K562 (cell line): ENCODE data around the gene SMC1A. TPM values are rescaled to one million over a fixed set of nuclear protein-coding genes. Genes with fewer than 3 reads are reported as not detected.

Experiments
- BCL6 ChIP-seq: fragments of 250-450 bp; sonication (Bioruptor Pico); IDR thresholded peaks from 2 replicates; pipeline ENCODE4 v1.4.0; 2020
- CBX1 ChIP-seq: sonication (generic); IDR thresholded peaks from 2 replicates; pipeline ENCODE4 v1.6.1; 2016; ENCODE audit warnings: antibody characterized with exemption, low read depth, mild to moderate bottlenecking
- CREB5 ChIP-seq: fragments of 250-450 bp; sonication (Bioruptor Pico); IDR thresholded peaks from 2 replicates; pipeline ENCODE4 v1.5.0; 2020; ENCODE audit warnings: mild to moderate bottlenecking
- ELF4 ChIP-seq: fragments of 450-650 bp; formaldehyde crosslinking; IDR thresholded peaks from 2 replicates; pipeline ENCODE4 v1.4.0; 2022; ENCODE audit warnings: missing genetic modification characterization
- HCFC1 ChIP-seq: IDR thresholded peaks from 2 replicates; pipeline ENCODE4 v1.6.1; 2012; ENCODE audit warnings: low read depth, low read length, improper control_type of control experiment
- HDGF ChIP-seq: fragments of 450-650 bp; IDR thresholded peaks from 2 replicates; pipeline ENCODE4 v1.6.1; 2016
- HES1 ChIP-seq: fragments of 450-650 bp; IDR thresholded peaks from 2 replicates; pipeline ENCODE4 v1.6.1; 2016; ENCODE audit warnings: low read depth, mild to moderate bottlenecking, moderate library complexity
- MNT ChIP-seq, 2 experiments: fragments of 450-650 bp; conservative IDR thresholded peaks; 2 replicates each; pipeline ENCODE4 v1.6.1; 2017; ENCODE audit warnings: mild to moderate bottlenecking in 2 of 2, moderate library complexity in 2 of 2
- NR0B1 ChIP-seq: fragments of 450-650 bp; IDR thresholded peaks from one replicate; pipeline ENCODE4 v1.6.1; 2018; ENCODE audit warnings: mild to moderate bottlenecking, moderate library complexity; ENCODE audit not compliant: partially characterized antibody
- SMC3 ChIP-seq: conservative IDR thresholded peaks from 2 replicates; pipeline ENCODE4 v1.6.1; 2011; ENCODE audit warnings: low read depth, low read length, improper control_type of control experiment; ENCODE audit not compliant: insufficient read depth
- SREBF1 ChIP-seq: fragments of 150-350 bp; IDR thresholded peaks from 2 replicates; pipeline ENCODE4 v1.6.1; 2014; ENCODE audit warnings: antibody characterized with exemption, low read depth, low read length, borderline replicate concordance
- USF2 ChIP-seq: sonication (generic); formaldehyde crosslinking; IDR thresholded peaks from 2 replicates; pipeline ENCODE4 v1.5.0; 2020; ENCODE audit warnings: missing genetic modification reagents
- VEZF1 ChIP-seq: fragments of 200-800 bp; sonication (Bioruptor generic); IDR thresholded peaks from 2 replicates; pipeline ENCODE4 v1.6.1; 2017; ENCODE audit warnings: missing genetic modification characterization, missing compliant biosample characterization
- ZNF184 ChIP-seq: sonication (generic); formaldehyde crosslinking; IDR thresholded peaks from 2 replicates; pipeline ENCODE4 v1.5.0; 2020; ENCODE audit warnings: missing genetic modification reagents
- ZNF785 ChIP-seq: fragments of 250-450 bp; sonication (Bioruptor Pico); IDR thresholded peaks from 2 replicates; pipeline ENCODE4 v1.4.0; 2020; ENCODE audit warnings: mild to moderate bottlenecking
- polyA plus RNA-seq, 8 experiments: library from polyadenylated mRNA; depleted of rRNA in 4 of 8; stranded (reverse) in 5 of 8; unstranded in 3 of 8; fragments of >200 nt; fragmentation: Nextera tagmentation in 2 of 8; fragmentation: Illumina TruSeq in 1 of 8; extraction: Ambion mirVana in 2 of 8; extraction: Trizol in 1 of 8; gene quantifications; 2 replicates each; pipeline versions ENCODE4 v1.2.1 to v1.2.3, GENCODE V29; 2011 to 2014; ENCODE audit warnings: inconsistent platforms in 1 of 8, missing spikeins in 1 of 8
- total RNA-seq, 7 experiments: library from RNA; depleted of rRNA in 6 of 7; stranded (reverse); fragments of >200 nt in 6 of 7; fragmentation: Illumina TruSeq in 2 of 7; extraction: Trizol in 2 of 7; gene quantifications; 2 replicates each; pipeline versions ENCODE4 v1.2.1 to v1.2.3, GENCODE V29; 2011 to 2021; ENCODE audit warnings: low replicate concordance in 1 of 7

Gene SMC1A
- total and polyA plus RNA-seq, 9 of the 15 experiments (the other 6 are each of a cell fraction or from before 2014, with no cell fraction given) = 28.5 to 126 (median 71.2) TPM

GRCh38 chrX:53422086-53422860 lies at the start of gene SMC1A (continued):
- TF ChIP-seq VEZF1 (peak; percentile 91), NR0B1 (no peak), SMC3 (no peak), SREBF1 (no peak), ZNF785 (CRISPR knock-in tag) (no peak), ZNF184 (CRISPR knock-in tag) (no peak), CBX1 (0 out of 2 replicates have a peak, but pooled peaks have one; percentile 39), BCL6 (CRISPR knock-in tag) (no peak), HCFC1 (peak; percentile 61), CREB5 (CRISPR knock-in tag) (no peak), HDGF (no peak), MNT (conservative IDR thresholded peaks at IDR 0.05) (peak; percentile 49 to 75; a peak in 3 of 4 replicates), ELF4 (CRISPR knock-in tag) (no peak), USF2 (CRISPR knock-in tag) (no peak), HES1 (no peak)
